ENCODE data around the gene RNF138. TPM values are rescaled to one million over a fixed set of nuclear protein-coding genes. Genes with fewer than 3 reads are reported as not detected.
"Not testable (repeated sequence)": the region's sequence is repeated elsewhere in the genome, so short reads cannot be mapped to it uniquely, and the experiment has no call there.

Gene RNF138
- total RNA-seq, 2 experiments from 2014 or later = 64.6 to 67.0 TPM

- CTCF ChIA-PET = no interaction called here
- H3K9me3 Mint-ChIP-seq = no peaks in the 10 kb centered on the region
- H3K27ac Mint-ChIP-seq = no peak overlapping the region
- H3K36me3 Mint-ChIP-seq (ENCODE audit: low read depth) = peaks cover 40% of the 10 kb centered on the region
- DNase-seq = no peak
- H3K27me3 Mint-ChIP-seq = no peaks in the 10 kb centered on the region
- peaks cover 17% of the 10 kb centered on the region for H3K4me1 Mint-ChIP-seq
- no peak overlapping the region for H3K4me3 Mint-ChIP-seq
- POLR2A ChIA-PET = interaction anchor here (1.1 to 1.5 kb wide), 2 partner anchors 13 to 29 kb away, joined by 3 to 4 read pairs; no protein-coding TSS in a partner anchor
Measured at GRCh38 chr18:32078845-32079244, 12.8 kb upstream of the RNF138 start.

DNA sequence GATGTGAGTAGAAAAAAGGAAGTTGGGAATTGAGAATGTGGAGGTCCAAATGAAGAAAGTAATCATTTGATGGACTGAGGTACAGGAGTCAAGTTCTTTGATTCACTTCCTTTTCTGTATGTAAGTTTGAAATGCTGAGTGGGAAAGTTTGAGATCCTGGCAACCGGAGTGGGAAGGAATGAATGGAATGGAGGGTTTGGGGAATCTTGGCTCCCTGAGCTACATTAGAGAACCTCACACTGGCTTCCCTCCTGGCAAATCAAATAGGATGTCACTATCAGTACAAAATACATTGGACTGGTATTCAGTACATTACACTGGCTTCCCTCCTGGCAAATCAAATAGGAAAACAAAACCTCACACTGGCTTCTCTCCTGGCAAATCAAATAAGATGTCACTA is 9.8 kb upstream of the RNF138 start:
- H3K9me3 Mint-ChIP-seq = no peaks in the 10 kb centered on the region
- no peak overlapping the region for H3K27ac Mint-ChIP-seq
- POLR2A ChIA-PET = interaction anchor here (1.1 to 1.3 kb wide), 2 partner anchors 62 to 64 kb away, joined by 3 to 4 read pairs; partner anchors contain the start of gene RNF125
- H3K27me3 Mint-ChIP-seq = peaks cover 2% of the 10 kb centered on the region
- no peak overlapping the region for H3K4me3 Mint-ChIP-seq
- peaks cover 29% of the 10 kb centered on the region for H3K4me1 Mint-ChIP-seq
- CTCF ChIA-PET = interaction anchor here (1.3 kb wide), 1 partner anchor 10 kb away, joined by 5 read pairs; no protein-coding TSS in a partner anchor
- DNase-seq = no peak
- H3K36me3 Mint-ChIP-seq (ENCODE audit: low read depth) = peaks cover 23% of the 10 kb centered on the region

DNA sequence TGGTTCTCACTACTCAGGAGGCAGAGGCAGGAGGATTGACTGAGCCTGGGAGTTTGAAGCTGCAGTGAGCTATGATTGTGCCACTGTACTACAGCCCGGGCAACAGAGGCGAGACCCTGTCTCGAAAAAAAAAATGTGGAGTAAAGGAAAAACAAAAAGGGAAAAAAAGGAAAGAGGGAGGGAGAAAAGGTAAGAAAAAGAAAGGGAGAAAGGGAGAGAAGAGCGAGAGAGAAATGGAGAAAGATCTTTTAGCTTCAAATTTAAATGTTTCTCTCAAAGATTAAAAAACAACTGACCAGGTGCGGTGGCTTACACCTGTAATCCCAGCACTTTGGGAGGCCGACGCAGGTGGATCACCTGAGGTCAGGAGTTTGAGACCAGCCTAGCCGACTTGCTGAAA is 7.9 kb upstream of the RNF138 start:
- H3K9me3 Mint-ChIP-seq = no peaks in the 10 kb centered on the region
- CTCF ChIA-PET = interaction anchor here (1.2 to 5.3 kb wide), 5 partner anchors 12 to 141 kb away, joined by 3 to 36 read pairs (median 11); partner anchors contain the start of genes RNF125 and TRAPPC8
- no peak for DNase-seq
- H3K27me3 Mint-ChIP-seq = peaks cover 2% of the 10 kb centered on the region
- H3K4me1 Mint-ChIP-seq = peaks cover 36% of the 10 kb centered on the region
- H3K27ac Mint-ChIP-seq = peak overlapping the region; percentile 41
- no peak overlapping the region for H3K4me3 Mint-ChIP-seq
- H3K36me3 Mint-ChIP-seq (ENCODE audit: low read depth) = peaks cover 28% of the 10 kb centered on the region
- POLR2A ChIA-PET = interaction anchor here (0.6 to 4.7 kb wide), 10 partner anchors 8 to 141 kb away, joined by 3 to 104 read pairs (median 13); partner anchors contain the start of genes RNF125, RNF138 and TRAPPC8

DNA sequence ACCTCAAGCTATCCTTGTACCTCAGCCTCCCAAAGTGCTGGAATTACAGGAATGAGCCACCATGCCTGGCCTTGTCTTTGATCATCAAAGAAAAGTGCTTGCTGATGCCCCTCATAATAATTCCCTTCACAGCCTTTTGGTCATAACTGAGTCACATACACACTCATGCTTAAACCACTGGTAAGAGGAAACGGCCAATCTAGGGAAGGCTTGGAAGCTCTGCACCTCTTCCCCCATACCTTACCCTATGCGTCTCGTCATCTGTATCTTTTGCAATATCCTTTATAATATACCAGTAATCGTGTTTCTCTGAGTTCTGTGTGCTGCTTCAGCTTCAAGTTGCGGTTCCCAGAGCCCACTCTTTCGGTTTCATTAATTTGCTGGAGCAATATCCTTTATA is 4.8 kb upstream of the RNF138 start:
- CTCF ChIA-PET = interaction anchor here (0.7 to 5.3 kb wide), 3 partner anchors 15 to 920 kb away, joined by 3 to 36 read pairs (median 30); partner anchors contain the start of gene RNF125
- Mint-ChIP-seq H3K27me3 (peaks cover 2% of the 10 kb centered on the region), H3K9me3 (no peaks in the 10 kb centered on the region), H3K36me3 (ENCODE audit: low read depth) (peaks cover 17% of the 10 kb centered on the region), H3K4me3 (no peak overlapping the region), H3K4me1 (peaks cover 43% of the 10 kb centered on the region), H3K27ac (peak overlapping the region; percentile 5)
- POLR2A ChIA-PET = interaction anchor here (3.3 to 4.7 kb wide), 3 partner anchors 38 to 144 kb away, joined by 28 to 104 read pairs (median 29); partner anchors contain the start of genes RNF125 and TRAPPC8
- DNase-seq = no peak

DNA sequence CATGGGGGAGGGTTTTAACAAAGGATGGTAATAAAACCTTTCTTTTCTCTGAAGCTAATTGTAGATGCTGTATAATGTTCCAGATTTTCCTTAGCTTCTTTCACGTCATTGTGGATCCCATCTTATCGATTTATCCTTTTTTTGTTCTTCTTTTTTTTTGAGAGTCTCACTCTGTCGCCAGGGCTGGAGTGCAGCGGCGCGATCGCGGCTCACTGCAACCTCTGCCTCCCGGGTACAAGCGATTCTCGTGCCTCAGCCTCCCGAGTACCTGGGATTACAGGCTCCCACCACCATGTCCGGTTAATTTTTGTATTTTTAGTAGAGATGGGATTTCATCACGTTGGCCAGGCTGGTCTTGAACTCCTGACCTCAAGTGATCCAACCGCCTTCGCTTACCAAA is 843 bp upstream of the RNF138 start:
- not testable (repeated sequence) for DNase-seq, H3K27me3 Mint-ChIP-seq, H3K9me3 Mint-ChIP-seq, H3K4me3 Mint-ChIP-seq
- ChIA-PET CTCF (interaction anchor here (0.8 to 2.2 kb wide), 5 partner anchors 11 to 148 kb away, joined by 4 to 6 read pairs (median 6); partner anchors contain the start of genes RNF125 and TRAPPC8), POLR2A (interaction anchor here (0.6 to 6.3 kb wide), 7 partner anchors 41 to 148 kb away, joined by 3 to 166 read pairs (median 4); partner anchors contain the start of genes RNF125 and TRAPPC8)
- H3K27ac Mint-ChIP-seq = peak overlapping the region; percentile 62
- H3K36me3 Mint-ChIP-seq (ENCODE audit: low read depth) = peaks cover 38% of the 10 kb centered on the region
- H3K4me1 Mint-ChIP-seq = peaks cover 42% of the 10 kb centered on the region

DNA sequence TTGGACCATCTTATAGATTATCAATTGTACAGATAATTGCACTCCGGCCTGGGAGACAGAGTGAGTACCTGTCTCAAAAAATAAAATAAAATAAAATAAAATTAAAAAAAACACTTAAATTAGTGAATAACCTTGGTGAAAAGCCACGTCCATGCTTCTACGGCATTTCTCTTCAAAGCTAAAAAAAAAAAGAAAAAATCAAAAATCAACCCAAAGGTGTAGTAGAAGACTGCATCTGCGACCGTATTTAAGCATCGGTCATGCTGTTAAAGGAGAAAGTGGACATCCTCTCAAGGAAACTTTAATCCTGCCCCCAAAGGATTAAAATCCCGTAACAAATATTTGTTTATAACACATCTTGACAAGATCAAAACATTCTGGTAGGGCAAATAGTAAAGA is 350 bp upstream of the RNF138 start:
- CTCF ChIA-PET = interaction anchor here (0.7 to 1.7 kb wide), 5 partner anchors 11 to 271 kb away, joined by 3 to 6 read pairs (median 4); partner anchors contain the start of gene RNF125

GRCh38 chr18:32092422-32093101 is 888 bp downstream of the RNF138 start:
- peak overlapping the region; percentile 97 for H3K27ac Mint-ChIP-seq
- H3K9me3 Mint-ChIP-seq = no peaks in the 10 kb centered on the region
- no peaks in the 10 kb centered on the region for H3K27me3 Mint-ChIP-seq
- H3K36me3 Mint-ChIP-seq (ENCODE audit: low read depth) = peaks cover 47% of the 10 kb centered on the region
- DNase-seq = peak; percentile 99
- peak overlapping the region; percentile 96 for H3K4me3 Mint-ChIP-seq
- ChIA-PET POLR2A (interaction anchor here (0.7 to 6.3 kb wide), 22 partner anchors 8 to 150 kb away, joined by 3 to 166 read pairs (median 6); partner anchors contain the start of genes RNF125 and TRAPPC8), CTCF (interaction anchor here (0.9 to 1.7 kb wide), 6 partner anchors 13 to 74 kb away, joined by 3 to 6 read pairs (median 4); partner anchors contain the start of gene RNF125)
- H3K4me1 Mint-ChIP-seq = peaks cover 47% of the 10 kb centered on the region

More for the DNA sequence above, 350 bp upstream of the RNF138 start:
- Mint-ChIP-seq H3K4me1 (peaks cover 43% of the 10 kb centered on the region), H3K4me3 (peak overlapping the region; percentile 96), H3K36me3 (ENCODE audit: low read depth) (peaks cover 43% of the 10 kb centered on the region), H3K27ac (peak overlapping the region; percentile 97), H3K27me3 (no peaks in the 10 kb centered on the region), H3K9me3 (no peaks in the 10 kb centered on the region)
- no peak for DNase-seq
- POLR2A ChIA-PET = interaction anchor here (0.6 to 6.3 kb wide), 21 partner anchors 14 to 149 kb away, joined by 3 to 166 read pairs (median 5); partner anchors contain the start of genes RNF125 and TRAPPC8

GRCh38 chr18:32093102-32093511 is 1.4 kb downstream of the RNF138 start:
- peak; percentile 46 for DNase-seq
- peak overlapping the region; percentile 96 for H3K4me3 Mint-ChIP-seq
- POLR2A ChIA-PET = interaction anchor here (0.9 to 6.3 kb wide), 9 partner anchors 9 to 150 kb away, joined by 3 to 166 read pairs (median 16); partner anchors contain the start of genes RNF125 and TRAPPC8
- H3K4me1 Mint-ChIP-seq = peaks cover 47% of the 10 kb centered on the region
- peak overlapping the region; percentile 87 for H3K27ac Mint-ChIP-seq
- no peaks in the 10 kb centered on the region for H3K9me3 Mint-ChIP-seq
- CTCF ChIA-PET = interaction anchor here (0.9 to 1.3 kb wide), 3 partner anchors 13 to 75 kb away, joined by 3 read pairs; partner anchors contain the start of gene RNF125
- peaks cover 51% of the 10 kb centered on the region for H3K36me3 Mint-ChIP-seq (ENCODE audit: low read depth)
- H3K27me3 Mint-ChIP-seq = no peaks in the 10 kb centered on the region

- Mint-ChIP-seq H3K4me1 (peaks cover 47% of the 10 kb centered on the region), H3K9me3 (no peaks in the 10 kb centered on the region), H3K27ac (peak overlapping the region; percentile 87), H3K4me3 (peak overlapping the region; percentile 96), H3K27me3 (no peaks in the 10 kb centered on the region), H3K36me3 (ENCODE audit: low read depth) (peaks cover 50% of the 10 kb centered on the region)
- no peak for DNase-seq
- ChIA-PET CTCF (interaction anchor here (0.9 to 1.3 kb wide), 3 partner anchors 12 to 75 kb away, joined by 3 read pairs; partner anchors contain the start of gene RNF125), POLR2A (interaction anchor here (0.9 to 6.3 kb wide), 9 partner anchors 9 to 151 kb away, joined by 3 to 166 read pairs (median 16); partner anchors contain the start of genes RNF125 and TRAPPC8)
Measured at GRCh38 chr18:32093523-32093922, 1.8 kb downstream of the RNF138 start.

GRCh38 chr18:32095192-32095899 is 3.7 kb downstream of the RNF138 start:
- POLR2A ChIA-PET = interaction anchor here (1.0 to 1.3 kb wide), 2 partner anchors 76 to 153 kb away, joined by 3 to 12 read pairs; partner anchors contain the start of gene RNF125
- H3K36me3 Mint-ChIP-seq (ENCODE audit: low read depth) = peaks cover 54% of the 10 kb centered on the region
- DNase-seq = no peak
- H3K4me1 Mint-ChIP-seq = peaks cover 58% of the 10 kb centered on the region
- peak overlapping the region; percentile 36 for H3K4me3 Mint-ChIP-seq
- H3K27me3 Mint-ChIP-seq = no peaks in the 10 kb centered on the region
- peak overlapping the region; percentile 29 for H3K27ac Mint-ChIP-seq
- no peaks in the 10 kb centered on the region for H3K9me3 Mint-ChIP-seq
- CTCF ChIA-PET = interaction anchor here (0.9 to 1.4 kb wide), 2 partner anchors 76 to 152 kb away, joined by 3 to 6 read pairs; partner anchors contain the start of gene TRAPPC8

- H3K36me3 Mint-ChIP-seq (ENCODE audit: low read depth) = peaks cover 57% of the 10 kb centered on the region
- no peak for DNase-seq
- CTCF ChIA-PET = interaction anchor here (0.9 to 1.4 kb wide), 2 partner anchors 76 to 153 kb away, joined by 3 to 6 read pairs; partner anchors contain the start of gene TRAPPC8
- peak overlapping the region; percentile 36 for H3K4me3 Mint-ChIP-seq
- peaks cover 57% of the 10 kb centered on the region for H3K4me1 Mint-ChIP-seq
- no peaks in the 10 kb centered on the region for H3K9me3 Mint-ChIP-seq
- POLR2A ChIA-PET = interaction anchor here (1.0 to 1.4 kb wide), 4 partner anchors 10 to 154 kb away, joined by 3 to 12 read pairs (median 4); partner anchors contain the start of gene RNF125
- no peaks in the 10 kb centered on the region for H3K27me3 Mint-ChIP-seq
- peak overlapping the region; percentile 5 for H3K27ac Mint-ChIP-seq
Measured at GRCh38 chr18:32095900-32096229, 4.2 kb downstream of the RNF138 start.

DNA sequence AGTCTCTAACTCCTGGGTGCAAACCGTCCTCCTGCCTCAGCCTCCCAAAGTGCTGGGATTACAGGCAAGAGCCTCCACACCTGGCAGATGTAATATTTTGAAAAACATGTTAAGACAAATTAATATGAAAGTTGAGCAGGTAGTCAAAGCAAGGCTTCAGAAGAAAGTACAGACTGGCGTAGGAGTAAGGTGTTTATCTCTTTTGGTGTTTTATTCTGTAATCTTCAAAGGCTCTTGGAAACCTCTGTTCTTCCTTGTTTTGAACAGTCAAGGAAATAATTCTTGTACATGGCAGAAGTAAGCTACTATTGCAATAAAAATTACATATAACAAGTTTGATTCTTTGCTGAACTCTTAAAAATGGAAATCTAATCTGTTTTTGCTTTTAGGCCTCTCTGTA is 5.3 kb downstream of the RNF138 start:
- Mint-ChIP-seq H3K4me3 (no peak overlapping the region), H3K4me1 (peaks cover 54% of the 10 kb centered on the region), H3K36me3 (ENCODE audit: low read depth) (peaks cover 61% of the 10 kb centered on the region), H3K27me3 (no peaks in the 10 kb centered on the region), H3K27ac (peak overlapping the region; percentile 61), H3K9me3 (no peaks in the 10 kb centered on the region)
- no peak for DNase-seq
- ChIA-PET POLR2A (interaction anchor here (1.0 to 1.4 kb wide), 4 partner anchors 9 to 155 kb away, joined by 3 to 6 read pairs (median 4); partner anchors contain the start of gene RNF125), CTCF (interaction anchor here (1.0 to 1.4 kb wide), 2 partner anchors 15 to 154 kb away, joined by 3 to 6 read pairs; partner anchors contain the start of gene TRAPPC8)
